ENCODE data around the gene GPRIN2.
"Not testable (repeated sequence)": the region's sequence is repeated elsewhere in the genome, so short reads cannot be mapped to it uniquely, and the experiment has no call there.

- TF ChIP-seq CTCF (conservative IDR thresholded peaks at IDR 0.05; ENCODE audit: low read depth, low read length); EZH2 (IDR thresholded peaks at IDR 0.05; ENCODE audit: borderline replicate concordance, low read depth, low read length, poor library complexity, severe bottlenecking): not testable (repeated sequence)
These were observed 33.1 kb upstream of the GPRIN2 start for GRCh38 chr10:46589589-46589988.
